H1 (cell line): ENCODE results near the gene UCP2. TPM values are rescaled to one million over a fixed set of nuclear protein-coding genes. Genes with fewer than 3 reads are reported as not detected.

Source experiments
- CTCF ChIA-PET: fragments of 300-600 bp; sonication (Branson Sonifier 250); formaldehyde crosslinking; loops from one replicate; lab custom pipeline; 2021; ENCODE audit not compliant: partially characterized antibody; lab: Charles Lee
- POLR2A ChIA-PET: fragments of 300-600 bp; sonication (Branson Sonifier 250); formaldehyde crosslinking; loops from one replicate; lab custom pipeline; 2021; ENCODE audit warnings: inconsistent platforms; ENCODE audit not compliant: partially characterized antibody; lab: Charles Lee
- DNase-seq, 2 experiments: peaks; one replicate each; pipeline versions ENCODE4 v3.0.0 to v3.0.0-alpha.2; 2010 to 2022; ENCODE audit warnings: low spot score in 2 of 2, low read depth in 1 of 2, mixed read lengths in 1 of 2
- FAIRE-seq: peaks from 2 replicates; lab custom pipeline; 2011; peaks lifted over from hg19 to GRCh38; lab: Jason Lieb, UNC
- H2AFZ ChIP-seq: 2 replicates; pipeline ENCODE4 v1.8.1; 2012; ENCODE audit warnings: low read length, inconsistent platforms
- H2AK5ac ChIP-seq: 2 replicates; pipeline ENCODE4 v1.6.1; 2013; ENCODE audit warnings: low read depth, low read length
- H2BK120ac ChIP-seq: replicated peaks from 2 replicates; pipeline ENCODE3; 2013; ENCODE audit warnings: low read depth, low read length, inconsistent platforms
- H2BK12ac ChIP-seq: 2 replicates; pipeline ENCODE4 v1.6.1; 2013; ENCODE audit warnings: low read depth, low read length
- H2BK15ac ChIP-seq: 2 replicates; pipeline ENCODE4 v1.6.1; 2013; ENCODE audit warnings: low read length
- H2BK20ac ChIP-seq: 2 replicates; pipeline ENCODE4 v1.6.1; 2013; ENCODE audit warnings: low read length
- H2BK5ac ChIP-seq: 2 replicates; pipeline ENCODE4 v1.6.1; 2013; ENCODE audit warnings: low read depth, low read length
- H3K14ac ChIP-seq: 2 replicates; pipeline ENCODE4 v1.6.1; 2013; ENCODE audit warnings: inconsistent platforms; ENCODE audit not compliant: insufficient read length
- H3K18ac ChIP-seq: 2 replicates; pipeline ENCODE4 v1.6.1; 2013; ENCODE audit warnings: low read length; ENCODE audit errors: extremely low read depth
- H3K23ac ChIP-seq: 2 replicates; pipeline ENCODE4 v1.6.1; 2013; ENCODE audit warnings: inconsistent platforms; ENCODE audit not compliant: insufficient read length
- H3K23me2 ChIP-seq: 2 replicates; pipeline ENCODE4 v1.6.1; 2013; ENCODE audit warnings: low read depth, low read length
- H3K27ac ChIP-seq: 2 replicates; pipeline ENCODE4 v1.6.1; 2011; ENCODE audit warnings: low read depth, low read length, inconsistent platforms
- H3K27me3 ChIP-seq, 4 experiments: replicated peaks in 1 of 4; 1 replicate in 1 of 4; 2 replicates in 3 of 4; pipeline versions ENCODE4 v1.6.1 to v1.8.1; 2011 to 2013; ENCODE audit warnings: low read length in 3 of 4, mild to moderate bottlenecking in 3 of 4, inconsistent platforms in 2 of 4, mixed read lengths in 2 of 4, moderate library complexity in 1 of 4; ENCODE audit not compliant: control insufficient read depth in 3 of 4, insufficient read depth in 3 of 4; ENCODE audit errors: extremely low read depth in 1 of 4
- H3K36me3 ChIP-seq, 4 experiments: 2 replicates each; pipeline versions ENCODE4 v1.6.1 to v1.8.1; 2011 to 2013; ENCODE audit warnings: mild to moderate bottlenecking in 4 of 4, low read length in 3 of 4, moderate library complexity in 2 of 4, control low read depth in 1 of 4, inconsistent platforms in 1 of 4; ENCODE audit not compliant: insufficient read depth in 4 of 4, control insufficient read depth in 2 of 4
- H3K4ac ChIP-seq: replicated peaks from 2 replicates; pipeline ENCODE3; 2013; ENCODE audit warnings: low read length, low read depth, mixed read lengths, inconsistent platforms; ENCODE audit not compliant: insufficient read length
- H3K4me1 ChIP-seq, 4 experiments: replicated peaks in 1 of 4; 1 replicate in 1 of 4; 2 replicates in 3 of 4; pipeline versions ENCODE4 v1.6.1 to v1.8.1; 2011 to 2013; ENCODE audit warnings: low read length in 3 of 4, inconsistent platforms in 2 of 4, mixed read lengths in 1 of 4; ENCODE audit not compliant: insufficient read depth in 4 of 4, control insufficient read depth in 3 of 4
- H3K4me2 ChIP-seq, 2 experiments: 2 replicates each; pipeline versions ENCODE4 v1.6.1 to v1.8.1; 2011 to 2013; ENCODE audit warnings: low read depth in 2 of 2, low read length in 2 of 2, control low read depth in 1 of 2, inconsistent platforms in 1 of 2, mild to moderate bottlenecking in 1 of 2; ENCODE audit not compliant: insufficient read depth in 1 of 2
- H3K4me3 ChIP-seq, 4 experiments: fragments of 200-600, 300-600 bp in 1 of 4; sonication (generic), shearing (Covaris generic), sonication (Bioruptor Twin) in 1 of 4; 2 replicates each; pipeline versions ENCODE4 v1.5.1 to v1.8.1; 2011 to 2016; ENCODE audit warnings: low read length in 4 of 4, low read depth in 3 of 4, control low read depth in 2 of 4, inconsistent platforms in 2 of 4, mild to moderate bottlenecking in 2 of 4, mixed read lengths in 1 of 4, moderate library complexity in 1 of 4; ENCODE audit not compliant: insufficient read depth in 2 of 4; ENCODE audit errors: extremely low read depth in 1 of 4
- H3K56ac ChIP-seq: replicated peaks from 2 replicates; pipeline ENCODE3; 2013; ENCODE audit warnings: low read depth, mild to moderate bottlenecking, mixed read lengths, low read length, inconsistent platforms; ENCODE audit not compliant: insufficient read length
- H3K79me1 ChIP-seq: 2 replicates; pipeline ENCODE4 v1.6.1; 2013; ENCODE audit warnings: low read depth, low read length, control low read depth
- H3K79me2 ChIP-seq, 2 experiments: 2 replicates each; pipeline versions ENCODE4 v1.6.1 to v1.8.1; 2012 to 2013; ENCODE audit warnings: low read length in 2 of 2, mild to moderate bottlenecking in 2 of 2, inconsistent platforms in 1 of 2; ENCODE audit not compliant: insufficient read depth in 2 of 2, control insufficient read depth in 1 of 2
- H3K9ac ChIP-seq, 4 experiments: replicated peaks in 1 of 4; 1 replicate in 1 of 4; 2 replicates in 3 of 4; pipeline versions ENCODE4 v1.6.1 to v1.8.1; 2011 to 2013; ENCODE audit warnings: low read depth in 3 of 4, low read length in 3 of 4, control low read depth in 2 of 4, mild to moderate bottlenecking in 2 of 4, moderate library complexity in 2 of 4, inconsistent platforms in 1 of 4; ENCODE audit errors: extremely low read depth in 1 of 4
- H3K9me3 ChIP-seq, 2 experiments: 2 replicates each; pipeline versions ENCODE4 v1.6.1 to v1.8.1; 2012 to 2013; ENCODE audit warnings: mild to moderate bottlenecking in 2 of 2, moderate library complexity in 2 of 2, control low read depth in 1 of 2, inconsistent platforms in 1 of 2, low read depth in 1 of 2, low read length in 1 of 2, mixed read lengths in 1 of 2; ENCODE audit not compliant: insufficient read depth in 2 of 2
- H4K20me1 ChIP-seq, 2 experiments: replicated peaks in 1 of 2; 2 replicates each; pipeline versions ENCODE3 to v1.8.1; 2011 to 2013; ENCODE audit warnings: inconsistent platforms in 2 of 2, low read length in 2 of 2, mild to moderate bottlenecking in 1 of 2; ENCODE audit not compliant: insufficient read depth in 2 of 2, control insufficient read depth in 1 of 2
- H4K5ac ChIP-seq: 2 replicates; pipeline ENCODE4 v1.6.1; 2013; ENCODE audit warnings: low read length, low read depth, mixed read lengths, inconsistent platforms; ENCODE audit not compliant: insufficient read length
- H4K8ac ChIP-seq: 2 replicates; pipeline ENCODE4 v1.8.0; 2013; ENCODE audit warnings: mild to moderate bottlenecking, moderate library complexity, low read length, inconsistent platforms; ENCODE audit not compliant: insufficient read depth; ENCODE audit errors: extremely low read depth
- H4K91ac ChIP-seq: replicated peaks from 2 replicates; pipeline ENCODE3; 2013; ENCODE audit warnings: low read length, mixed read lengths, inconsistent platforms; ENCODE audit not compliant: insufficient read length
- CBX8 ChIP-seq: fragments of 300-800, 300-1000 bp; sonication (generic); IDR thresholded peaks from 2 replicates; pipeline ENCODE4 v1.7.1; 2016; ENCODE audit warnings: low read depth, low read length, borderline replicate concordance
- CREB1 ChIP-seq: IDR thresholded peaks from 2 replicates; pipeline ENCODE4 v1.6.1; 2012; ENCODE audit warnings: inconsistent platforms
- RNF2 ChIP-seq: fragments of 200-900, 300-1000 bp; sonication (generic); IDR thresholded peaks from 2 replicates; pipeline ENCODE4 v1.7.1; 2016; ENCODE audit warnings: borderline replicate concordance, low read depth, mild to moderate bottlenecking, antibody characterized with exemption, low read length; ENCODE audit not compliant: poor library complexity, severe bottlenecking; ENCODE audit errors: missing control alignments
- TBP ChIP-seq: IDR thresholded peaks from 2 replicates; pipeline ENCODE4 v1.6.1; 2011; ENCODE audit warnings: low read depth, low read length, improper control_type of control experiment
- YY1 ChIP-seq: IDR thresholded peaks from 2 replicates; pipeline ENCODE4 v1.6.1; 2011; ENCODE audit warnings: low read depth, mild to moderate bottlenecking, low read length
- WGBS, 2 experiments: shearing (Covaris generic) in 1 of 2; methylation state at CpG; one replicate each; pipeline versions ENCODE4 v1.1.6 to v1.1.7; 2013 to 2015; ENCODE audit warnings: low lambda C conversion rate in 2 of 2, mixed read lengths in 2 of 2, inconsistent platforms in 1 of 2, low coverage in 1 of 2, missing lambda C conversion rate in 1 of 2; ENCODE audit not compliant: insufficient replicate concordance in 2 of 2, insufficient coverage in 1 of 2, insufficient read length in 1 of 2; ENCODE audit errors: extremely low coverage in 1 of 2, missing lambda C conversion rate in 1 of 2; 5-methylcytosine and 5-hydroxymethylcytosine counted together
- polyA plus RNA-seq, 7 experiments: library from polyadenylated mRNA; depleted of rRNA in 3 of 7; stranded (reverse) in 5 of 7; unstranded in 2 of 7; fragments of >200 nt in 5 of 7; fragments of 200-250 nt in 2 of 7; gene quantifications; 1 replicate in 5 of 7; 2 replicates in 1 of 7; 4 replicates in 1 of 7; pipeline versions ENCODE4 v1.2.1 to v1.2.3, GENCODE V29; 2011 to 2013; ENCODE audit warnings: missing spikeins in 2 of 7, mixed read lengths in 2 of 7
- total RNA-seq: library from RNA; stranded (reverse); fragmentation: NEBNext Ultra II Directional; extraction: Animal tissue kit (Norgen Biotek cat#: 25700); gene quantifications from 2 replicates; pipeline ENCODE4 v1.2.1, GENCODE V29; 2021
- TF ChIP-seq, protein P1 (sequence below): IDR thresholded peaks from 2 replicates; pipeline ENCODE4 v1.6.1; 2012; ENCODE audit warnings: inconsistent platforms

The UCP2 gene
- total and polyA plus RNA-seq, 2 of the 8 experiments (the other 6 are each of a cell fraction or from before 2014, with no cell fraction given) = 46.2 to 55.2 TPM

DNA sequence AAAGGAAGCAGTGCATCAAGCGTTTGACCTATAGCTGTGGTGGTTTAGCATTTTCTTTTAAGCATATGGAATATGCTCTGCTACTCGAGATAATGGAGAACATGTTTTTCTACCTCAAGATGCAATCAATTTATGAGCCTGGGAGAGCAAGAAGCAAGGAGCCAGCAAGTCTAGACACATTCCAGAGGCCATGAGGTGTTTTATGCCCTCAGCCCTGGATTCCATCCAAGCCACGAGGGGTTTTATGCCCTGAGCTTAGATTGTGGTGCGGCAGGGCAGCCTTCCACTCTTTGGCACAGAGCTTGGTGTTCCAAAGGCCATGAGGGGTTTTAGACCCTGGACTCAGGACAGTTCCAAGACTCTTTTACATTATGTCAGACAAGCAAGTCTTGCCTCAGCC is 43.5 kb downstream of the UCP2 start:
- Histone ChIP-seq H4K5ac (no peak overlapping the region), H3K4ac (no peak overlapping the region), H3K79me1 (no peaks in the 10 kb centered on the region), H3K56ac (no peak overlapping the region), H2BK12ac (no peak overlapping the region), H2AK5ac (no peak overlapping the region), H3K18ac (no peak overlapping the region), H3K14ac (no peak overlapping the region), H2AFZ (no peak overlapping the region), H3K27ac (no peak overlapping the region), H2BK20ac (no peak overlapping the region), H2BK15ac (no peak overlapping the region), H4K8ac (no peak overlapping the region), H3K4me2 (no peak overlapping the region), H3K4me1 (no peaks in the 10 kb centered on the region), H4K20me1 (no peaks in the 10 kb centered on the region), H3K4me3 (no peak overlapping the region), H2BK120ac (no peak overlapping the region), H3K79me2 (no peaks in the 10 kb centered on the region), H4K91ac (no peak overlapping the region), H3K36me3 (peaks cover 0 to 6% (median 0%) of the 10 kb centered on the region in 4 experiments; a peak in 1 of 8 replicates)
- WGBS, 2 experiments = 89% methylated on average over 4 of the region's 4 CpGs; no CpG with 5 or more reads in 1 of the 2 experiments
- ChIA-PET POLR2A (interaction anchor here (0.7 to 1.6 kb wide), 3 partner anchors 10 to 70 kb away, joined by 3 to 4 read pairs (median 3); partner anchors contain the start of gene DNAJB13), CTCF (interaction anchor here (0.6 to 1.7 kb wide), 3 partner anchors 9 to 72 kb away, joined by 3 to 6 read pairs (median 4); no protein-coding TSS in a partner anchor)
- FAIRE-seq = no peak
- TF ChIP-seq YY1 (no peak), CREB1 (no peak), RNF2 (no peak), CBX8 (no peak), TBP (no peak)
- TF ChIP-seq, protein P1, sequence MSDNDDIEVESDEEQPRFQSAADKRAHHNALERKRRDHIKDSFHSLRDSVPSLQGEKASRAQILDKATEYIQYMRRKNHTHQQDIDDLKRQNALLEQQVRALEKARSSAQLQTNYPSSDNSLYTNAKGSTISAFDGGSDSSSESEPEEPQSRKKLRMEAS = no peak
- TF ChIP-seq, all 59 proteins: peak for 0
- Histone ChIP-seq H3K23ac (no peak overlapping the region), H3K9me3 (peaks cover 31 to 41% of the 10 kb centered on the region in 2 experiments; a peak in 3 of 4 replicates), H3K9ac (no peak overlapping the region), H3K23me2 (no peaks in the 10 kb centered on the region), H3K27me3 (no peaks in the 10 kb centered on the region), H2BK5ac (no peak overlapping the region)
- no peak for DNase-seq
